Parathyroid adenoma (tissue), 2 donors: Measurements from ENCODE around the gene FAM83F.

Experiments
- H2AFZ ChIP-seq: fragments of 300-600 bp; sonication (generic); one replicate; pipeline ENCODE4 v1.7.0; 2017; ENCODE audit warnings: antibody characterized with exemption, mild to moderate bottlenecking
- H3K27ac ChIP-seq: fragments of 300-600 bp; sonication (generic); one replicate; pipeline ENCODE4 v1.7.0; 2017
- H3K27me3 ChIP-seq: fragments of 300-600 bp; sonication (generic); one replicate; pipeline ENCODE4 v1.7.0; 2017; ENCODE audit warnings: low read length; ENCODE audit not compliant: control insufficient read depth, insufficient read depth
- H3K36me3 ChIP-seq: fragments of 300-600 bp; sonication (generic); one replicate; pipeline ENCODE4 v1.7.0; 2017; ENCODE audit warnings: low read length; ENCODE audit not compliant: control insufficient read depth, insufficient read depth
- H3K4me1 ChIP-seq: fragments of 300-600 bp; sonication (generic); one replicate; pipeline ENCODE4 v1.7.0; 2017; ENCODE audit warnings: control low read depth
- H3K4me2 ChIP-seq: fragments of 300-600 bp; sonication (generic); one replicate; pipeline ENCODE4 v1.7.0; 2017; ENCODE audit warnings: low read length
- H3K4me3 ChIP-seq: fragments of 300-600 bp; sonication (generic); one replicate; pipeline ENCODE4 v1.7.0; 2017; ENCODE audit warnings: low read depth, low read length
- H3K79me2 ChIP-seq: fragments of 300-600 bp; sonication (generic); one replicate; pipeline ENCODE4 v1.7.0; 2017; ENCODE audit warnings: control low read depth
- H3K9ac ChIP-seq: fragments of 300-600 bp; sonication (generic); one replicate; pipeline ENCODE4 v1.7.0; 2017; ENCODE audit warnings: mild to moderate bottlenecking
- H3K9me3 ChIP-seq: fragments of 300-600 bp; sonication (generic); one replicate; pipeline ENCODE4 v1.7.0; 2017; ENCODE audit warnings: low read length; ENCODE audit not compliant: control insufficient read depth
- CTCF ChIP-seq: fragments of 300-600 bp; sonication (generic); IDR thresholded peaks from one replicate; pipeline ENCODE4 v1.7.0; 2017; ENCODE audit warnings: antibody characterized with exemption, mild to moderate bottlenecking
- donor health status: primary hyperparathyroidism.

FAM83F gene

GRCh38 chr22:40056559-40056958 lies 61.8 kb downstream of the FAM83F start:
- no peaks in the 10 kb centered on the region for H3K27me3 ChIP-seq
- no peaks in the 10 kb centered on the region for H3K9me3 ChIP-seq
- H3K4me3 ChIP-seq: no peak overlapping the region
- no peak overlapping the region for H3K27ac ChIP-seq
- no peak overlapping the region for H3K9ac ChIP-seq
- no peaks in the 10 kb centered on the region for H3K36me3 ChIP-seq
- no peak for TF ChIP-seq CTCF
- H3K4me2 ChIP-seq: no peak overlapping the region
- no peak overlapping the region for H2AFZ ChIP-seq
- H3K79me2 ChIP-seq: peaks cover 14% of the 10 kb centered on the region
- no peaks in the 10 kb centered on the region for H3K4me1 ChIP-seq

GRCh38 chr22:40057652-40058051 lies 62.9 kb downstream of the FAM83F start:
- Histone ChIP-seq H3K27me3 (no peaks in the 10 kb centered on the region), H2AFZ (no peak overlapping the region), H3K4me2 (peak overlapping the region; percentile 21), H3K79me2 (peaks cover 12% of the 10 kb centered on the region), H3K36me3 (no peaks in the 10 kb centered on the region), H3K9me3 (no peaks in the 10 kb centered on the region), H3K9ac (no peak overlapping the region), H3K27ac (no peak overlapping the region), H3K4me3 (no peak overlapping the region), H3K4me1 (no peaks in the 10 kb centered on the region)
- no peak for TF ChIP-seq CTCF

- Histone ChIP-seq H3K27ac (no peak overlapping the region), H2AFZ (no peak overlapping the region), H3K79me2 (peaks cover 14% of the 10 kb centered on the region), H3K4me2 (peak overlapping the region; percentile 21), H3K4me3 (no peak overlapping the region), H3K27me3 (no peaks in the 10 kb centered on the region), H3K36me3 (no peaks in the 10 kb centered on the region), H3K9me3 (no peaks in the 10 kb centered on the region), H3K9ac (no peak overlapping the region), H3K4me1 (no peaks in the 10 kb centered on the region)
- TF ChIP-seq CTCF: no peak
Observed at GRCh38 chr22:40058265-40058664, 63.5 kb downstream of the FAM83F start.

GRCh38 chr22:40065981-40066380 lies 71.2 kb downstream of the FAM83F start:
- Histone ChIP-seq H2AFZ (no peak overlapping the region), H3K4me3 (no peak overlapping the region), H3K27me3 (no peaks in the 10 kb centered on the region), H3K79me2 (peaks cover 21% of the 10 kb centered on the region), H3K36me3 (no peaks in the 10 kb centered on the region), H3K4me2 (no peak overlapping the region), H3K9me3 (no peaks in the 10 kb centered on the region), H3K4me1 (no peaks in the 10 kb centered on the region), H3K27ac (no peak overlapping the region), H3K9ac (no peak overlapping the region)
- TF ChIP-seq CTCF: no peak

GRCh38 chr22:40067639-40068038 lies 72.9 kb downstream of the FAM83F start:
- Histone ChIP-seq H3K79me2 (peaks cover 29% of the 10 kb centered on the region), H3K9me3 (no peaks in the 10 kb centered on the region), H3K9ac (no peak overlapping the region), H3K36me3 (no peaks in the 10 kb centered on the region), H3K27ac (no peak overlapping the region), H3K4me1 (no peaks in the 10 kb centered on the region), H2AFZ (no peak overlapping the region), H3K27me3 (no peaks in the 10 kb centered on the region), H3K4me2 (no peak overlapping the region), H3K4me3 (no peak overlapping the region)
- no peak for TF ChIP-seq CTCF
